Fibroblast of lung (primary cell): ENCODE results near the gene LAT.

Source experiments
- CTCF ChIP-seq, 2 donors: IDR thresholded peaks in 1 of 2; conservative IDR thresholded peaks in 1 of 2; 1 replicate in 1 of 2; 2 replicates in 1 of 2; pipeline ENCODE4 v1.5.1; 2011 to 2012; ENCODE audit warnings: low read length in 2 of 2, control low read depth in 1 of 2, inconsistent platforms in 1 of 2, low read depth in 1 of 2, mild to moderate bottlenecking in 1 of 2
- EZH2 ChIP-seq: IDR thresholded peaks from 2 replicates; pipeline ENCODE4 v1.5.1; 2012; ENCODE audit warnings: low read length, control low read depth, mild to moderate bottlenecking; ENCODE audit errors: missing control alignments

DNA sequence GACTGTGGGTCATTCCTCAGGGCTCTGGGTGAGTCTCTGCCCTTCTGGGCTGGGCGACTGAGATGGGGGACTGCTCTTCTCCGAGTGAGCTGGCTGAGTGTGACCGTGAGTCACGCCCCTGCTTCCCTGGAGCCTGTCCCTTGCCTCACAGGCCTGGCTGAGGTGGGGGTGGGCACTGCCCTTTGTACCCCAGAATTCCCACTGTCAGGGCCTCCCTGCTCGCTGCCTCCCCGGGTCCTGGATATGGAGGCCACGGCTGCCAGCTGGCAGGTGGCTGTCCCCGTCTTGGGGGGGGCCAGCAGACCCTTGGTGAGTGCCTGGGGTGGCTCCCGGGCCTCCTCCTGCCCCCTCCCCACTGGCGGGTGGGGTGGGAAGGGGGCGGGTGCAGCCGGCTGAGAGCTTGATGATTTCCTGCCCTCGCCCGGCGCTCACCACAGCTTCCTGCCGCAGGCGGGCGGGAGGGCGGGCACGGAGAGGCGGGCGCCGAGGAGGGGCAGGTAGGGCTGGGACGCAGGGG is at the start of gene LAT:
- no peak for TF ChIP-seq CTCF (conservative IDR thresholded peaks at IDR 0.05 in 1 of 2, IDR thresholded peaks at IDR 0.05 in 1 of 2; ENCODE audit: low read depth in 1 of 2, low read length in 2 of 2)
- no peak for TF ChIP-seq EZH2
